Measurements from ENCODE around the gene UIMC1.
"Not testable (repeated sequence)": the region's sequence is repeated elsewhere in the genome, so short reads cannot be mapped to it uniquely, and the experiment has no call there.

Gene UIMC1

GRCh38 chr5:176883700-176884570 is 122.6 kb downstream of the UIMC1 start:
- DNase-seq (ENCODE audit: low read depth) = no peak

- no peak for DNase-seq (ENCODE audit: low read depth)
These were observed 124.0 kb downstream of the UIMC1 start for GRCh38 chr5:176882567-176882903.

GRCh38 chr5:176881816-176882566 is 124.6 kb downstream of the UIMC1 start:
- DNase-seq (ENCODE audit: low read depth) = no peak

- DNase-seq (ENCODE audit: low read depth) = no peak
These were observed 125.4 kb downstream of the UIMC1 start for GRCh38 chr5:176881021-176881749.

GRCh38 chr5:176880366-176881020 is 126.1 kb downstream of the UIMC1 start:
- DNase-seq (ENCODE audit: low read depth) = no peak

GRCh38 chr5:176879663-176880361 is 126.8 kb downstream of the UIMC1 start:
- no peak for DNase-seq (ENCODE audit: low read depth)

- DNase-seq (ENCODE audit: low read depth) = no peak
These were observed 127.5 kb downstream of the UIMC1 start for GRCh38 chr5:176878906-176879662.

- DNase-seq (ENCODE audit: low read depth) = no peak
These were observed 128.1 kb downstream of the UIMC1 start for GRCh38 chr5:176878463-176878862.

- DNase-seq (ENCODE audit: low read depth) = no peak
These were observed 128.7 kb downstream of the UIMC1 start for GRCh38 chr5:176877793-176878331.

GRCh38 chr5:176876506-176877431 is 129.8 kb downstream of the UIMC1 start:
- DNase-seq (ENCODE audit: low read depth) = no peak

- no peak for DNase-seq (ENCODE audit: low read depth)
These were observed 130.6 kb downstream of the UIMC1 start for GRCh38 chr5:176875783-176876505.

GRCh38 chr5:176875014-176875550 is 131.5 kb downstream of the UIMC1 start:
- no peak for DNase-seq (ENCODE audit: low read depth)

GRCh38 chr5:176874198-176874780 is 132.3 kb downstream of the UIMC1 start:
- DNase-seq (ENCODE audit: low read depth) = no peak

- DNase-seq (ENCODE audit: low read depth) = no peak
These were observed 132.9 kb downstream of the UIMC1 start for GRCh38 chr5:176873541-176874172.

- not testable (repeated sequence) for DNase-seq (ENCODE audit: low read depth)
These were observed 133.6 kb downstream of the UIMC1 start for GRCh38 chr5:176873011-176873410.

GRCh38 chr5:176872586-176872985 is 134.0 kb downstream of the UIMC1 start:
- DNase-seq (ENCODE audit: low read depth) = not testable (repeated sequence)

- DNase-seq (ENCODE audit: low read depth) = not testable (repeated sequence)
These were observed 135.9 kb downstream of the UIMC1 start for GRCh38 chr5:176870644-176871043.

Data from activated T-helper 9 cell treated with anti-CD3 and anti-CD28 coated beads, Interleukin-2, amount 50 U/mL, for 16 hours (primary cell).